Measurements from ENCODE around the gene VAV1. TPM values are rescaled to one million over a fixed set of nuclear protein-coding genes. Genes with fewer than 3 reads are reported as not detected.

VAV1 gene
- total and polyA plus RNA-seq, 9 of the 15 experiments (the other 6 are each of a cell fraction or from before 2014, with no cell fraction given) = 0.46 to 20.1 (median 11.1) TPM

DNA sequence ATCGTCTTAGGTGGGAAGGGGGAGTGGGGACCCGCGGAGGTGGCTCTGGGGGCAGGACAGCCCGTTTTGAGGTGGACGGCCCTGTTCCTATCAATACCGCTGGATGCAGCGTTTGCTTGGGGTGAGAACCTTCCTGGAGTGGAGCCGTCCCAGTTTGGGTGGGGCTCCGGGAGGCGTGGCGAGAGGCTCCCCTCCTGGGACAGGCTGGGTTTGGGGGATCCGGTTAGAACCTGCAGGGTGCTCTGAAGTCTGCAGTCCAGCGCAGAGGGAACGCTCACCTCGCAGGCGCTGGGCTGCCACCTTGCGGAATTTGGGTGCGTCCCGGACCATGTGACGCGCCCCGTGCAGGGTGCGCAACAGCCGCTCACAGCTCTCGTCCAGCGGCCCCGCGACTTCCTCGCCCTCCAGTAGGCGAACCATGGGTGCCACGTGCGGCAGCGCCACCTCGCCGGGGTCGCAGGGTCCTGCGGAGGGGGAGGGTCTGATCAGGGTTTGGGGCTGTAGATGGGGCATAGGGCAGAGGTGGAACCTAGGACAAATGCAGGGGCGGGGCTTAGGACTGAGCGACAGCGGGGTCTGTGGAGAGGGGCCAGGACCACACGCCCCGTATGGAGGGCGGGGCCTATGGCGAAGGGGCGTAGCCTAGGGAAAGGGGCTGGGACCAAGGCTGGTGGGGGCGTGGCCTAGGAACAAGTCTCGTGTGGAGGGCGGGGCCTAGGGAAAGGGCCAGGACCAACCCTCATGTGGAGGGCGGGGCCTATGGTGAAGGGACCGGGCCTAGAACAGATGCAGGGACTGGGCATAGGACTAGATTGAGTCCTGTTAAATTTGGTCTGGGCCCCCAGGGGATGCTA is 19.1 kb upstream of the VAV1 start (continued):
- TF ChIP-seq PKNOX1 (IDR thresholded peaks at IDR 0.05) = peak; percentile 96
- TF ChIP-seq, protein P1, sequence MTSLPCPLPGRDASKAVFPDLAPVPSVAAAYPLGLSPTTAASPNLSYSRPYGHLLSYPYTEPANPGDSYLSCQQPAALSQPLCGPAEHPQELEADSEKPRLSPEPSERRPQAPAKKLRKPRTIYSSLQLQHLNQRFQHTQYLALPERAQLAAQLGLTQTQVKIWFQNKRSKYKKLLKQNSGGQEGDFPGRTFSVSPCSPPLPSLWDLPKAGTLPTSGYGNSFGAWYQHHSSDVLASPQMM (CRISPR knock-in tag; IDR thresholded peaks at IDR 0.05) = no peak
- TF ChIP-seq ZNF740 (CRISPR knock-in tag; IDR thresholded peaks at IDR 0.05) = peak; percentile 56; the same call in 1 of the 2 replicates
- no peak for TF ChIP-seq ZNF740 (tag; IDR thresholded peaks at IDR 0.05)
- TF ChIP-seq POLR2AphosphoS5 (IDR thresholded peaks at IDR 0.05; ENCODE audit: control insufficient read depth, insufficient read depth, low read depth, low read length) = peak; percentile 48; the same call in 1 of the 2 replicates
- no peak for TF ChIP-seq HNRNPUL1 (IDR thresholded peaks at IDR 0.05; ENCODE audit: low read length)
- TF ChIP-seq MXI1 (IDR thresholded peaks at IDR 0.05; ENCODE audit: low read depth, low read length) = peak; percentile 68; the same call in 1 of the 2 replicates
- TF ChIP-seq E2F6 (IDR thresholded peaks at IDR 0.05; ENCODE audit: borderline replicate concordance in 1 of 2, extremely low read depth in 1 of 2, insufficient read depth in 1 of 2, insufficient read length in 1 of 2, low read depth in 1 of 2, low read length in 1 of 2, poor library complexity in 1 of 2, severe bottlenecking in 1 of 2) = peak; percentile 92 to 94
- no peak for TF ChIP-seq ZNF609 (CRISPR knock-in tag; IDR thresholded peaks at IDR 0.05; ENCODE audit: borderline replicate concordance)
- TF ChIP-seq ZBTB34 (CRISPR knock-in tag; IDR thresholded peaks at IDR 0.05) = no peak
- no peak for TF ChIP-seq WHSC1 (IDR thresholded peaks at IDR 0.05; ENCODE audit: low read length)
- no peak for TF ChIP-seq ARNT (IDR thresholded peaks at IDR 0.05)
- TF ChIP-seq ZNF347 (CRISPR knock-in tag; IDR thresholded peaks at IDR 0.05; ENCODE audit: low read depth) = no peak
- no peak for TF ChIP-seq ZNF212 (CRISPR knock-in tag; IDR thresholded peaks at IDR 0.05)
- no peak for TF ChIP-seq RFX7 (CRISPR knock-in tag; IDR thresholded peaks at IDR 0.05)

Data from K562 (cell line).